ENCODE measurements around the gene MX1. TPM values are rescaled to one million over a fixed set of nuclear protein-coding genes. Genes with fewer than 3 reads are reported as not detected.

MX1 gene
- total and polyA plus RNA-seq, 2 experiments from 2014 or later, result 2.1 to 6.5 TPM

DNA sequence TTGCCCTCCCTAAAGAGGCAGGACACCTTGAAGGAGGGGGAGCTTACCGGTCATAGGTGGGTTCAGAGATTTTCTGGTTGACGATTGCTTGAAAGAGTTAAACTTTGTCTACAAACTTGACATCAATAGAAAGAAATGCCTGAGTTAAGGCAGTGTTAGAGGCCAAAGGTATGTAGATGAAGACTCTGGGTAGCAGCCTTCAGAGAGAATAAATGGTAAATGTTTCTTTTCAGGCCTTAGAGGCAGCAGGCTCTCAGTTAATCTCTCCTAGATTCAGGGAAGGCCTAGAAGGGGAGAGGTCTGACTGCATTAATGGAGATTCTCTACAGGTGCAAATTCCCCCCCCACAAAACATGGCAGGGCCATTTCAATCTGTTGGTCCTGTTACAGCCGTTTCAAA lies 27.7 kb downstream of the MX1 start:
- no peaks in the 10 kb centered on the region for H3K4me1 ChIP-seq (ENCODE audit: insufficient read depth)
- Mint-ChIP-seq H3K27ac (no peak overlapping the region), H3K9me3 (no peaks in the 10 kb centered on the region), H3K36me3 (ENCODE audit: low read depth) (peaks cover 8% of the 10 kb centered on the region; the same call in 1 of the 3 replicates), H3K4me1 (peaks cover 15% of the 10 kb centered on the region), H3K27me3 (ENCODE audit: insufficient read depth, low read depth, poor library complexity) (peaks cover 3% of the 10 kb centered on the region), H3K4me3 (no peak overlapping the region)
- no peak for TF ChIP-seq EZH2phosphoT487 (IDR thresholded peaks at IDR 0.05; ENCODE audit: unreplicated experiment)
- TF ChIP-seq EZH2 (IDR thresholded peaks at IDR 0.05; ENCODE audit: low read depth, unreplicated experiment), result no peak
- TF ChIP-seq, protein P1, sequence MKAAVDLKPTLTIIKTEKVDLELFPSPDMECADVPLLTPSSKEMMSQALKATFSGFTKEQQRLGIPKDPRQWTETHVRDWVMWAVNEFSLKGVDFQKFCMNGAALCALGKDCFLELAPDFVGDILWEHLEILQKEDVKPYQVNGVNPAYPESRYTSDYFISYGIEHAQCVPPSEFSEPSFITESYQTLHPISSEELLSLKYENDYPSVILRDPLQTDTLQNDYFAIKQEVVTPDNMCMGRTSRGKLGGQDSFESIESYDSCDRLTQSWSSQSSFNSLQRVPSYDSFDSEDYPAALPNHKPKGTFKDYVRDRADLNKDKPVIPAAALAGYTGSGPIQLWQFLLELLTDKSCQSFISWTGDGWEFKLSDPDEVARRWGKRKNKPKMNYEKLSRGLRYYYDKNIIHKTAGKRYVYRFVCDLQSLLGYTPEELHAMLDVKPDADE (IDR thresholded peaks at IDR 0.05), result no peak
- no peak for TF ChIP-seq POLR2AphosphoS5 (IDR thresholded peaks at IDR 0.05; ENCODE audit: low read depth)
- TF ChIP-seq, protein P2, sequence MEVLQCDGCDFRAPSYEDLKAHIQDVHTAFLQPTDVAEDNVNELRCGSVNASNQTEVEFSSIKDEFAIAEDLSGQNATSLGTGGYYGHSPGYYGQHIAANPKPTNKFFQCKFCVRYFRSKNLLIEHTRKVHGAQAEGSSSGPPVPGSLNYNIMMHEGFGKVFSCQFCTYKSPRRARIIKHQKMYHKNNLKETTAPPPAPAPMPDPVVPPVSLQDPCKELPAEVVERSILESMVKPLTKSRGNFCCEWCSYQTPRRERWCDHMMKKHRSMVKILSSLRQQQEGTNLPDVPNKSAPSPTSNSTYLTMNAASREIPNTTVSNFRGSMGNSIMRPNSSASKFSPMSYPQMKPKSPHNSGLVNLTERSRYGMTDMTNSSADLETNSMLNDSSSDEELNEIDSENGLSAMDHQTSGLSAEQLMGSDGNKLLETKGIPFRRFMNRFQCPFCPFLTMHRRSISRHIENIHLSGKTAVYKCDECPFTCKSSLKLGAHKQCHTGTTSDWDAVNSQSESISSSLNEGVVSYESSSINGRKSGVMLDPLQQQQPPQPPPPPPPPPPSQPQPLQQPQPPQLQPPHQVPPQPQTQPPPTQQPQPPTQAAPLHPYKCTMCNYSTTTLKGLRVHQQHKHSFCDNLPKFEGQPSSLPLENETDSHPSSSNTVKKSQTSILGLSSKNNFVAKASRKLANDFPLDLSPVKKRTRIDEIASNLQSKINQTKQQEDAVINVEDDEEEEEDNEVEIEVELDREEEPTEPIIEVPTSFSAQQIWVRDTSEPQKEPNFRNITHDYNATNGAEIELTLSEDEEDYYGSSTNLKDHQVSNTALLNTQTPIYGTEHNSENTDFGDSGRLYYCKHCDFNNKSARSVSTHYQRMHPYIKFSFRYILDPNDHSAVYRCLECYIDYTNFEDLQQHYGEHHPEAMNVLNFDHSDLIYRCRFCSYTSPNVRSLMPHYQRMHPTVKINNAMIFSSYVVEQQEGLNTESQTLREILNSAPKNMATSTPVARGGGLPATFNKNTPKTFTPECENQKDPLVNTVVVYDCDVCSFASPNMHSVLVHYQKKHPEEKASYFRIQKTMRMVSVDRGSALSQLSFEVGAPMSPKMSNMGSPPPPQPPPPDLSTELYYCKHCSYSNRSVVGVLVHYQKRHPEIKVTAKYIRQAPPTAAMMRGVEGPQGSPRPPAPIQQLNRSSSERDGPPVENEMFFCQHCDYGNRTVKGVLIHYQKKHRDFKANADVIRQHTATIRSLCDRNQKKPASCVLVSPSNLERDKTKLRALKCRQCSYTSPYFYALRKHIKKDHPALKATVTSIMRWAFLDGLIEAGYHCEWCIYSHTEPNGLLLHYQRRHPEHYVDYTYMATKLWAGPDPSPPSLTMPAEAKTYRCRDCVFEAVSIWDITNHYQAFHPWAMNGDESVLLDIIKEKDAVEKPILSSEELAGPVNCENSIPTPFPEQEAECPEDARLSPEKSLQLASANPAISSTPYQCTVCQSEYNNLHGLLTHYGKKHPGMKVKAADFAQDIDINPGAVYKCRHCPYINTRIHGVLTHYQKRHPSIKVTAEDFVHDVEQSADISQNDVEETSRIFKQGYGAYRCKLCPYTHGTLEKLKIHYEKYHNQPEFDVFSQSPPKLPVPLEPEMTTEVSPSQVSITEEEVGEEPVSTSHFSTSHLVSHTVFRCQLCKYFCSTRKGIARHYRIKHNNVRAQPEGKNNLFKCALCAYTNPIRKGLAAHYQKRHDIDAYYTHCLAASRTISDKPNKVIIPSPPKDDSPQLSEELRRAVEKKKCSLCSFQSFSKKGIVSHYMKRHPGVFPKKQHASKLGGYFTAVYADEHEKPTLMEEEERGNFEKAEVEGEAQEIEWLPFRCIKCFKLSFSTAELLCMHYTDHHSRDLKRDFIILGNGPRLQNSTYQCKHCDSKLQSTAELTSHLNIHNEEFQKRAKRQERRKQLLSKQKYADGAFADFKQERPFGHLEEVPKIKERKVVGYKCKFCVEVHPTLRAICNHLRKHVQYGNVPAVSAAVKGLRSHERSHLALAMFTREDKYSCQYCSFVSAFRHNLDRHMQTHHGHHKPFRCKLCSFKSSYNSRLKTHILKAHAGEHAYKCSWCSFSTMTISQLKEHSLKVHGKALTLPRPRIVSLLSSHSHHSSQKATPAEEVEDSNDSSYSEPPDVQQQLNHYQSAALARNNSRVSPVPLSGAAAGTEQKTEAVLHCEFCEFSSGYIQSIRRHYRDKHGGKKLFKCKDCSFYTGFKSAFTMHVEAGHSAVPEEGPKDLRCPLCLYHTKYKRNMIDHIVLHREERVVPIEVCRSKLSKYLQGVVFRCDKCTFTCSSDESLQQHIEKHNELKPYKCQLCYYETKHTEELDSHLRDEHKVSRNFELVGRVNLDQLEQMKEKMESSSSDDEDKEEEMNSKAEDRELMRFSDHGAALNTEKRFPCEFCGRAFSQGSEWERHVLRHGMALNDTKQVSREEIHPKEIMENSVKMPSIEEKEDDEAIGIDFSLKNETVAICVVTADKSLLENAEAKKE (CRISPR knock-in tag; IDR thresholded peaks at IDR 0.05), result no peak
- no peak for TF ChIP-seq JUNB (IDR thresholded peaks at IDR 0.05; ENCODE audit: unreplicated experiment)
- no peak for TF ChIP-seq ZNF331 (CRISPR knock-in tag; IDR thresholded peaks at IDR 0.05; ENCODE audit: low read depth)
- no peak for TF ChIP-seq ZNF114 (CRISPR knock-in tag; IDR thresholded peaks at IDR 0.05)
- TF ChIP-seq, protein P3, sequence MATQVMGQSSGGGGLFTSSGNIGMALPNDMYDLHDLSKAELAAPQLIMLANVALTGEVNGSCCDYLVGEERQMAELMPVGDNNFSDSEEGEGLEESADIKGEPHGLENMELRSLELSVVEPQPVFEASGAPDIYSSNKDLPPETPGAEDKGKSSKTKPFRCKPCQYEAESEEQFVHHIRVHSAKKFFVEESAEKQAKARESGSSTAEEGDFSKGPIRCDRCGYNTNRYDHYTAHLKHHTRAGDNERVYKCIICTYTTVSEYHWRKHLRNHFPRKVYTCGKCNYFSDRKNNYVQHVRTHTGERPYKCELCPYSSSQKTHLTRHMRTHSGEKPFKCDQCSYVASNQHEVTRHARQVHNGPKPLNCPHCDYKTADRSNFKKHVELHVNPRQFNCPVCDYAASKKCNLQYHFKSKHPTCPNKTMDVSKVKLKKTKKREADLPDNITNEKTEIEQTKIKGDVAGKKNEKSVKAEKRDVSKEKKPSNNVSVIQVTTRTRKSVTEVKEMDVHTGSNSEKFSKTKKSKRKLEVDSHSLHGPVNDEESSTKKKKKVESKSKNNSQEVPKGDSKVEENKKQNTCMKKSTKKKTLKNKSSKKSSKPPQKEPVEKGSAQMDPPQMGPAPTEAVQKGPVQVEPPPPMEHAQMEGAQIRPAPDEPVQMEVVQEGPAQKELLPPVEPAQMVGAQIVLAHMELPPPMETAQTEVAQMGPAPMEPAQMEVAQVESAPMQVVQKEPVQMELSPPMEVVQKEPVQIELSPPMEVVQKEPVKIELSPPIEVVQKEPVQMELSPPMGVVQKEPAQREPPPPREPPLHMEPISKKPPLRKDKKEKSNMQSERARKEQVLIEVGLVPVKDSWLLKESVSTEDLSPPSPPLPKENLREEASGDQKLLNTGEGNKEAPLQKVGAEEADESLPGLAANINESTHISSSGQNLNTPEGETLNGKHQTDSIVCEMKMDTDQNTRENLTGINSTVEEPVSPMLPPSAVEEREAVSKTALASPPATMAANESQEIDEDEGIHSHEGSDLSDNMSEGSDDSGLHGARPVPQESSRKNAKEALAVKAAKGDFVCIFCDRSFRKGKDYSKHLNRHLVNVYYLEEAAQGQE (IDR thresholded peaks at IDR 0.05; ENCODE audit: unreplicated experiment), result no peak
- no peak for TF ChIP-seq NANOG (IDR thresholded peaks at IDR 0.05; ENCODE audit: borderline replicate concordance)
- TF ChIP-seq, protein P4, sequence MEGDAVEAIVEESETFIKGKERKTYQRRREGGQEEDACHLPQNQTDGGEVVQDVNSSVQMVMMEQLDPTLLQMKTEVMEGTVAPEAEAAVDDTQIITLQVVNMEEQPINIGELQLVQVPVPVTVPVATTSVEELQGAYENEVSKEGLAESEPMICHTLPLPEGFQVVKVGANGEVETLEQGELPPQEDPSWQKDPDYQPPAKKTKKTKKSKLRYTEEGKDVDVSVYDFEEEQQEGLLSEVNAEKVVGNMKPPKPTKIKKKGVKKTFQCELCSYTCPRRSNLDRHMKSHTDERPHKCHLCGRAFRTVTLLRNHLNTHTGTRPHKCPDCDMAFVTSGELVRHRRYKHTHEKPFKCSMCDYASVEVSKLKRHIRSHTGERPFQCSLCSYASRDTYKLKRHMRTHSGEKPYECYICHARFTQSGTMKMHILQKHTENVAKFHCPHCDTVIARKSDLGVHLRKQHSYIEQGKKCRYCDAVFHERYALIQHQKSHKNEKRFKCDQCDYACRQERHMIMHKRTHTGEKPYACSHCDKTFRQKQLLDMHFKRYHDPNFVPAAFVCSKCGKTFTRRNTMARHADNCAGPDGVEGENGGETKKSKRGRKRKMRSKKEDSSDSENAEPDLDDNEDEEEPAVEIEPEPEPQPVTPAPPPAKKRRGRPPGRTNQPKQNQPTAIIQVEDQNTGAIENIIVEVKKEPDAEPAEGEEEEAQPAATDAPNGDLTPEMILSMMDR (conservative IDR thresholded peaks at IDR 0.05; ENCODE audit: low read depth in 2 of 2), result no peak
- no peak for TF ChIP-seq CREB1 (CRISPR knock-in tag; IDR thresholded peaks at IDR 0.05; ENCODE audit: low read depth)
- TF ChIP-seq STAT1 (IDR thresholded peaks at IDR 0.05; ENCODE audit: unreplicated experiment), result no peak
- peak overlapping the region; percentile 32; the same call in 1 of the 2 replicates for H3K4me2 ChIP-seq
- H3K27ac ChIP-seq (ENCODE audit: low read depth), result no peak overlapping the region
- H2AFZ ChIP-seq, result no peak overlapping the region
- no peaks in the 10 kb centered on the region for H3K79me2 ChIP-seq (replicated peaks; ENCODE audit: insufficient read depth)
- DNase-seq (ENCODE audit: low spot score), result no peak
- H4K20me1 ChIP-seq (replicated peaks; ENCODE audit: insufficient read depth), result no peaks in the 10 kb centered on the region
- peaks cover 7% of the 10 kb centered on the region; the same call in 1 of the 2 replicates for H3K9me2 ChIP-seq (ENCODE audit: insufficient read depth)
- H3F3A ChIP-seq (replicated peaks; ENCODE audit: low read depth), result no peaks in the 10 kb centered on the region
- H3K27me3 ChIP-seq (ENCODE audit: insufficient read depth), result no peaks in the 10 kb centered on the region
- no peaks in the 10 kb centered on the region; the same call in 1 of the 2 replicates for H3K36me3 ChIP-seq (ENCODE audit: insufficient read depth)
- ATAC-seq, result peak; percentile 70
- H3K4me3 ChIP-seq, result no peak overlapping the region
